ENCODE data around the gene GAS2L3.

The GAS2L3 gene

GRCh38 chr12:100553936-100554335 is 19.5 kb upstream of the GAS2L3 start:
- Histone ChIP-seq H3K4me2 (ENCODE audit: low read depth, low read length, poor library complexity, severe bottlenecking) (no peak overlapping the region), H3K9ac (ENCODE audit: low read length) (no peak overlapping the region)
- TF ChIP-seq EZH2phosphoT487 (conservative IDR thresholded peaks at IDR 0.05; ENCODE audit: low read length) = no peak
- TF ChIP-seq CTCF (IDR thresholded peaks at IDR 0.05; ENCODE audit: insufficient read depth, low read length, poor library complexity, severe bottlenecking) = no peak

GRCh38 chr12:100554608-100555077 is 18.8 kb upstream of the GAS2L3 start:
- H3K27me3 ChIP-seq (ENCODE audit: low read length) = no peaks in the 10 kb centered on the region
- no peak overlapping the region for H3K27ac ChIP-seq (ENCODE audit: low read depth, low read length)
- H3K79me2 ChIP-seq (ENCODE audit: insufficient read depth, low read length) = no peaks in the 10 kb centered on the region
- no peaks in the 10 kb centered on the region for H4K20me1 ChIP-seq (ENCODE audit: low read depth, low read length)
- H3K4me3 ChIP-seq (ENCODE audit: insufficient read depth, low read length, poor library complexity, severe bottlenecking) = no peak overlapping the region
- no peak overlapping the region for H3K9ac ChIP-seq (ENCODE audit: low read length)
- no peaks in the 10 kb centered on the region for H3K9me3 ChIP-seq (ENCODE audit: insufficient read depth, low read length)
- no peak overlapping the region for H2AFZ ChIP-seq (ENCODE audit: low read depth, low read length, severe bottlenecking)
- no peaks in the 10 kb centered on the region for H3K9me2 ChIP-seq (replicated peaks; ENCODE audit: insufficient read depth, low read length)
- H3F3A ChIP-seq (ENCODE audit: insufficient read depth) = no peaks in the 10 kb centered on the region
- TF ChIP-seq CTCF (IDR thresholded peaks at IDR 0.05; ENCODE audit: insufficient read depth, low read length, poor library complexity, severe bottlenecking) (peak; percentile 23), EZH2phosphoT487 (conservative IDR thresholded peaks at IDR 0.05; ENCODE audit: low read length) (no peak)
- no peak overlapping the region for H3K4me2 ChIP-seq (ENCODE audit: low read depth, low read length, poor library complexity, severe bottlenecking)
- no peaks in the 10 kb centered on the region for H3K36me3 ChIP-seq (ENCODE audit: low read length)

More at GRCh38 chr12:100553936-100554335, 19.5 kb upstream of the GAS2L3 start:
- H2AFZ ChIP-seq (ENCODE audit: low read depth, low read length, severe bottlenecking) = no peak overlapping the region
- no peaks in the 10 kb centered on the region for H3K36me3 ChIP-seq (ENCODE audit: low read length)
- no peaks in the 10 kb centered on the region for H3K9me2 ChIP-seq (replicated peaks; ENCODE audit: insufficient read depth, low read length)
- H4K20me1 ChIP-seq (ENCODE audit: low read depth, low read length) = no peaks in the 10 kb centered on the region
- no peak overlapping the region for H3K27ac ChIP-seq (ENCODE audit: low read depth, low read length)
- H3F3A ChIP-seq (ENCODE audit: insufficient read depth) = no peaks in the 10 kb centered on the region
- H3K9me3 ChIP-seq (ENCODE audit: insufficient read depth, low read length) = no peaks in the 10 kb centered on the region
- H3K79me2 ChIP-seq (ENCODE audit: insufficient read depth, low read length) = no peaks in the 10 kb centered on the region
- H3K4me3 ChIP-seq (ENCODE audit: insufficient read depth, low read length, poor library complexity, severe bottlenecking) = no peak overlapping the region
- no peaks in the 10 kb centered on the region for H3K27me3 ChIP-seq (ENCODE audit: low read length)

- H3K27me3 ChIP-seq (ENCODE audit: low read length) = no peaks in the 10 kb centered on the region
- H3K27ac ChIP-seq (ENCODE audit: low read depth, low read length) = no peak overlapping the region
- no peaks in the 10 kb centered on the region for H3K79me2 ChIP-seq (ENCODE audit: insufficient read depth, low read length)
- TF ChIP-seq EZH2phosphoT487 (conservative IDR thresholded peaks at IDR 0.05; ENCODE audit: low read length) (no peak), CTCF (IDR thresholded peaks at IDR 0.05; ENCODE audit: insufficient read depth, low read length, poor library complexity, severe bottlenecking) (no peak)
- H3K4me2 ChIP-seq (ENCODE audit: low read depth, low read length, poor library complexity, severe bottlenecking) = no peak overlapping the region
- H3K4me3 ChIP-seq (ENCODE audit: insufficient read depth, low read length, poor library complexity, severe bottlenecking) = no peak overlapping the region
- H2AFZ ChIP-seq (ENCODE audit: low read depth, low read length, severe bottlenecking) = no peak overlapping the region
- no peaks in the 10 kb centered on the region for H3K9me2 ChIP-seq (replicated peaks; ENCODE audit: insufficient read depth, low read length)
- no peak overlapping the region for H3K9ac ChIP-seq (ENCODE audit: low read length)
- H3F3A ChIP-seq (ENCODE audit: insufficient read depth) = no peaks in the 10 kb centered on the region
- H3K36me3 ChIP-seq (ENCODE audit: low read length) = no peaks in the 10 kb centered on the region
- H3K9me3 ChIP-seq (ENCODE audit: insufficient read depth, low read length) = no peaks in the 10 kb centered on the region
- no peaks in the 10 kb centered on the region for H4K20me1 ChIP-seq (ENCODE audit: low read depth, low read length)
Observed at GRCh38 chr12:100555722-100556121, 17.8 kb upstream of the GAS2L3 start.
